Suppressor macrophage treated with lipopolysaccharide for 1 hour (primary cell): Measurements from ENCODE around the gene ARFRP1.
"Not testable (repeated sequence)": the region's sequence is repeated elsewhere in the genome, so short reads cannot be mapped to it uniquely, and the experiment has no call there.

Experiments used
- DNase-seq, 3 donors: peaks; one replicate each; pipeline ENCODE4 v3.0.0-alpha.2; 2020 to 2022

Gene ARFRP1

GRCh38 chr20:63732118-63733095, 24.6 kb upstream of the ARFRP1 start:
- no peak for DNase-seq

GRCh38 chr20:63731410-63731809, 23.6 kb upstream of the ARFRP1 start:
- DNase-seq, result no peak

DNA sequence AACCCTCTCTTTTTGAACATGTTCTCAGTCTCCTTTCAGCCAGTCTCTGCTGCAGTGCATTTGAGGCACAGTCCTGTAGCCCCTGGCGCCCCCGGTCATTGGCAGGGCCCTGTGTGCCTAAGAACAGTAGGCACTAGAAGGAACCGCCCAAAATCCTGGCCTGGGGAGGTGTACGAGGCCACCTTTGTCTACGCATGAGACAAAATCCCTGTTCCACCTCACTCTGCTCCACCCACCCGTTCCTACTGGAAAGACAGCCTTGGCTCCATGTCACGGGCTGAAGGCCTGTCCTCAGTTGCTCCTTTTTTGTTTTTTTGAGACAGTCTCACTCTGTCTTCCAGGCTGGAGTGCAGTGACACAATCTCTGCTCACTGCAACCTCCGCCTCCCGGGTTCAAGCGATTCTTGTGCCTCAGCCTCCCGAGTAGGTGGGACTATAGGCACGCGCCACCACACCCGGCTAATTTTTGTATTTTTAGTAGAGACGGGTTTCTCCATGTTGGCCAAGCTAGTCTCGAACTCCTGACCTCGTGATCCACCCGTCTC, 22.5 kb upstream of the ARFRP1 start:
- DNase-seq, result peak in 1 of 3 donors; percentile 16

GRCh38 chr20:63722967-63723622, 15.3 kb upstream of the ARFRP1 start:
- not testable (repeated sequence) for DNase-seq

DNA sequence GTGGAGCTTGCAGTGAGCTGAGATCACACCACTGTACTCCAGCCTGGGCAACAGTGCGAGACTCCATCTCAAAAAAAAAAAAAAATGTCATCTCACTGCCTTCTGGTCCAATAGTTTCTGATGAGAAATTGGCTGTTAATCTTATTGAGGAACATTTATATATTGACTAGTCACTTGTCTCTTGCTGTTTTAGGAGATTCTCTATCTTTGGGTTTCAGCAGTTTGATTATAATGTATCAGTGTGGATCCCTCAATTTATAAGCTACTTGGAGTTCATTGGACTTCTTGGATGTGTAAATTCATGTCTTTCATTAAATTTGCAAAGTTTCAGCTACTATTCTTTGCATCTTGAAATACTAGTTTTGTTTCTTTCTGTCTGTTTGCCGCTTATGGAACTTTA, 11.2 kb upstream of the ARFRP1 start:
- DNase-seq, result no peak

DNA sequence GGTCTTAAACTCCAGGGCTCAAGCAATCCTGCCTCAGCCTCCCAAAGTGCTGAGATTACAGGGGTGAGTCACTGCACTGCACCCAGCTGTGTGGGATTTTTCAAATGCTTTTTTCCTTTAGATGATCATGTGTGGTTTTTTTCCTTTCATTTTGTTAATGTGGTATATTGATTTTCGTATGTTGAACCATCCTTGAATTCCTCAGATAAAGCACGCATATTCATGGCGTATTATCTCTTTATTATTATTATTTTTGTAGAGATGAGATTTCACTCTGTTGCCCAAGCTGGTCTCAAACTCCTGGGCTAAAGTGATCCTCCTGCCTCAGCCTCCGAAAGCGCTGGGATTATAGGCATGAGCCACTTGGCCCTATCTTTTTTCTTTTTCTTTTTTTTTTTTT, 7.1 kb upstream of the ARFRP1 start:
- DNase-seq, result no peak

- DNase-seq, result no peak
These were observed 4.4 kb upstream of the ARFRP1 start for GRCh38 chr20:63712191-63712590.

- no peak for DNase-seq
These were observed 3.4 kb upstream of the ARFRP1 start for GRCh38 chr20:63711085-63711645.

GRCh38 chr20:63709149-63709527, 1.4 kb upstream of the ARFRP1 start:
- no peak for DNase-seq

DNA sequence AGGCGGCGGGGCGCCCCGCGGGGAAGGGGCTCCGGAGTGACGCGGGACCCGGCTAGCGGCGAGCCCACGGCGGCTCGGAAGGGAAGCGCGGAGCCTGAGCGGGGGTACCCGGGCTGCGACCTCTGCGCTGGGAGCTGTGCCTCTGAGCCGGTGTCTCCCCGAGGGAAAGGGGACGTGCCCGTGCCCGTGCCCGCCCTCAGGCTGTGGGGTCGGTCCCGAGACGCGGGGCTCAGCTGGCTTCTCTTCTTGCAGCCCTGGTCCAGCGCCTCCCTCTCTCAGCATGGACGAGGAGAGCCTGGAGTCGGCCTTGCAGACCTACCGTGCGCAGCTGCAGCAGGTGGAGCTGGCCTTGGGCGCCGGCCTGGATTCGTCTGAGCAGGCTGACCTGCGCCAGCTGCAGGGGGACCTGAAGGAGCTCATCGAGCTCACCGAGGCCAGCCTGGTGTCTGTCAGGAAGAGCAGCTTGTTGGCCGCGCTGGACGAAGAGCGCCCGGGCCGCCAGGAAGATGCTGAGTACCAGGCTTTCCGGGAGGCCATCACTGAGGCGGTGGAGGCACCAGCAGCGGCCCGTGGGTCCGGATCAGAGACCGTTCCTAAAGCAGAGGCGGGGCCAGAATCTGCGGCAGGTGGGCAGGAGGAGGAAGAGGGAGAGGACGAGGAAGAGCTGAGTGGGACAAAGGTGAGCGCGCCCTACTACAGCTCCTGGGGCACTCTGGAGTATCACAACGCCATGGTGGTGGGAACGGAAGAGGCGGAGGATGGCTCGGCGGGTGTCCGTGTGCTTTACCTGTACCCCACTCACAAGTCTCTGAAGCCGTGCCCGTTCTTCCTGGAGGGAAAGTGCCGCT, 749 bp upstream of the ARFRP1 start:
- peak in 1 of 3 donors; percentile 31 for DNase-seq

DNA sequence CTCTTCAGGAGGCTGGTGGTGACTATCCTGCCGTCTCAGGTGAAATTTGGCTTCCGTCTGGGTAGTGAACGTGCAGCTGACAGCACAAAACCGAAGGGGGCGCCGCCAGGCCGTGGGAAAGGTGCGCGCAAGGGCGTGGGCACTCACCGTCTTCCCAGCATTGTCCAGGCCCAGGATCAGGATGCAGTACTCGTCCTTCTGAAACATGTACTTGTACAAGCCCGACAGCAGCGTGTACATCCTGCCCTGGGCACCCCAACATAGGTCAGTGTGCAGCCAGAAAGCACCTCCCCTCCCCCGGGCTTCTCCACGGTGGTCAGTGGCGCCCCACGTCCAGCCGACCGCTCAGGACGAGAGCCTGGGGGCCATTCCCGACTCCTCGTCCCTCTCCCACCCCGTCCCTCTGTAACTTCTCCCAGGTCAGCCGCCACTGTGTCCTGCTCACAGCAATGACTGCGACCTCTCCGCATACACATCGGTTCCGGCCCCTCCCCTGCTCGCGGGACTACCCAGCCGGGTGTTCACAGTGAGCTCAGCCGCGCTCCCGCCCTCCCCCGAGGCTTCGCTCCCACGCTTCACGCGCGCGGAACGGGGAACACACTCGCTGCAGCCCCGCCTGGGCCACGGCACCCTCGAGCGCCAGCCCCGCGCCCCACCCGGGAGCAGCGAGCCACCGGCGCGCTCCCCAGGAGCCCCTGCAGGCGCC, 771 bp downstream of the ARFRP1 start:
- peak; percentile 87 to 94 (median 90) for DNase-seq

GRCh38 chr20:63706027-63706695, 1.6 kb downstream of the ARFRP1 start:
- peak in 1 of 3 donors; percentile 19 for DNase-seq

DNA sequence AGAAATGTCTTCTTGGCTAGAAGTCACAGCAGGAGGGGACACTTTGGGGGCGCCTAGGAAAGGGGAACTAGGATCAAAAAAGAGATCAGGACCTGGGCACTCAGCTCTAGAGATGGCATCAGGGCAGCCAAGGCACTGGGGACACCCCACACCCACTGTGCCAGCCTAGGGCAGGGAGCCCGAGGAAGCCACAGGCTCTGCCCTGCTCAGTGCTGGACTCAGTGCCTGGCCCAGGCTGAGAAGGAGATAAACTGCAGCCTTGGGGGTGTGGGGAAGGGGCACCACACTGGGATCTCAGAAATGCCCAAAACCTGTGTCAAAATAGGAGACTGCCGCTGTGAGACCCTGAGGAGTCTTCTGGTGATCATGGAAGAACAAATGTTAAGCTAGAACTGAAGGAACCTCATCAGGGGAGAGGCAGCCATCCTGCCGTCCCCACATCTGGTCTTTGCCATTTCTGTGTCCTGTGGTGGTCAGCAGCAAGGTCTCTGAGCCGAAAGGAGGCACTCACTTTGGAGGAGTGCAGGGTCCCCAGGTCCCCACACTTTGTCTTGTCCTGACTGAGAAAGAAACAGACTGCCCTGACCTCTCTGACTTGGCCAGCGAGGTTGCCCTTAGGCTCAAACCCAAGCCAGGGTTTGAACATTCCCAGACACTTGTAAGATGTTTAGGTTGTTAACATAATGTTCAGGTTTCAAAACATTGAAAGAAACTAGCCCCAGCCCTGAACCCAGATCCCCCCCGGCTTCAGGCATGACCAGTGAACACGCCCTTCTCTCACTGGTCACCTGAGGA, 2.3 kb downstream of the ARFRP1 start:
- DNase-seq, result no peak

GRCh38 chr20:63704749-63705117, 3.0 kb downstream of the ARFRP1 start:
- DNase-seq, result no peak

DNA sequence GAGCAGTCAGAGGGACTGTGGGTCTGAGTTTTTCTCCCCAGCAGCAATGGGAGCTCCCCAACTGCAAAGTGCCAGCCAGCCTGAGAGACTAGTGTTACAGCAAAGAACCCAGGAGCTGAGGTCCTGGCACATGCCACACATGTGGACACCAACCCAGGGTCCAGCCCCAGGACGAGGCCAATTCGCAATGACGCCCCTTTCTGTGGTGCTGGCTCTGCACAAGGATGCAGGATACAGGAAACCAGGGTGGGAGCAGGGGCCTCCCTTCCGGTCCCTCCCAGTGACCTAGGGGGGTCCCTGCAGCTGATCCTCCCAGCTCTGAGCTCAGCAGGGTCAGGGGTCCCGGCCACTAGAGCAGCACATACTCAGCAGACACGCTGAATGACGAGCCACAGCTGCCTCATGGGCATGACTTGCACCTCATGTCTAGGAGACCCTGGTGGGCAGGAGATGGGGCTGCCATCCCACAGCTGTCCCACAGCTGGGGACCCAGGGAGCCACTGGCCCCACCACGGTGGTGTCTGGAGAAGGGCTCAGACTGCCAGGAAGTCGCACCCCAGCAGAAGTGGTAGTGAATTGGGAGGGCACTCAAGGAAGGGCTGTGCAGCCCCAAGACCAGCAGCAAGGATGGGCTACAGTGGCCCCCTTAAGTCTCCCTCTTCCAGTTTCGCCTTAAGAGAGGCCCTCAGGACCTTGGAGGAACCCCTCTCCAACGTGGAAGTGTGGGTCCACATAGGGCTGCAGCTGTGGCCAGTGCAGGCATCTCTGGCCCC, 3.6 kb downstream of the ARFRP1 start:
- DNase-seq, result no peak

DNA sequence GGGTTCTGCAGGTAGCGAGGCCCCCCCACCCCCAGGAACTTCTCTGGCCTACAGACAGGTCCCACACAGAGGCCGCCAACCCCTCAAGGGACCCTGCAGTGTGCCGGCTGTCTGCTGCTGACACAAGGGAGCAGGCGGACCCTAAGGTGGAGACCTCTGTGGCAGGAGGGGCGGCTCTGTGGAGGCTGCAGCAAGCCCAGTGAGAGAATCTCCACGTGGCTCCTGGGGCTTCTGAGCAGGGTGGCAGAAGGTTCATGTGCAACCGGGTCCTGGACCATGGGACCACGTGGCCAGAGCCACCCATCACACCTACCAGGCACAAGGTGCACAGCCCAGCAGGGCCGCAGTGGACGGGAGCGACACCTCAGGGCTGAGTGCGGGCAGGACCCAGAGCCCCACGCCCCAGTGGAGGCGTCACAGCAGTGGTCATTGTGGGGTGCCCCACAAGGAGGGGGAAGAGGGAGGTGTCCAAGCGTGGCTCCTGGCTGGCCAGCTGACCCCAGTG, 4.3 kb downstream of the ARFRP1 start:
- DNase-seq, result no peak

- no peak for DNase-seq
These were observed 4.9 kb downstream of the ARFRP1 start for GRCh38 chr20:63702751-63703470.

DNA sequence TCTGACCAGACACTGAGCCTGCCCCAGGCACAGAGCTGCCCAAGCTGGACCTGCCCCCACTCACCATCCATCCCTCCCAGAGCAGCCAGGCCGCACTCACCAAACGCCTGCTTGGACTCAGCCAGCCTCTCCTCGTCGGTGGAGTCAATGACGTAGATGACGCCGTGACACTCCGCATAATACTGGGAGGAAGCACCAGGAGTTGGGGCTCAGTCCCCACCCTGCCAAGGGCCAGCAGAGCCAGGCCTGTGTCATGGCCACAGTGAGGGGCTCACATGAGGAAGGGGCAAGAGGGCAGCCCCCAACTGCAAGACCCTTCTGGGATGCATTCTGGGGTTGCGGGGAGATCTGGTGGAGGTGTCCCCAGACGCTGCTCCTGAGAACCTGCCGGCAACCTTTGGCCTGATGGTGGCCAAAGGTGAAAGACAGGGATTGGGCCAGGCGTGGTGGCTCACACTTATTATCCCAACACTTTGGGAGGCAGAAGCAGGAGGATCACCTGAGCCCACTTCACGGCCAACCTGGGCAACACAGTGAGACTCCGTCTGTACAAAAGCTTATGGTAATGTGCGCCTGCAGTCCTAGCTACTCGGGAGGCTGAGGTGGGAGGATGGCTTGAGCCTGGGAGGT, 5.6 kb downstream of the ARFRP1 start:
- DNase-seq, result no peak
